Lung (tissue), 12 donors: ENCODE measurements around the gene BCOR. TPM values are rescaled to one million over a fixed set of nuclear protein-coding genes. Genes with fewer than 3 reads are reported as not detected.
A peak's percentile ranks its signal among the peaks of the same experiment; 100 is the strongest.

ENCODE experiments used
- ATAC-seq: fragments of 200-7000 bp; cut with Tn5 transposase; one replicate; pipeline ENCODE4 v1.9.1; 2020; ENCODE audit warnings: moderate number of reproducible peaks; ENCODE audit not compliant: insufficient read depth, low FRiP score
- DNase-seq, 3 donors: peaks; one replicate each; pipeline ENCODE4 v3.0.0-alpha.2; 2013 to 2017
- H3K27ac ChIP-seq, 2 donors: one replicate each; pipeline ENCODE4 v1.5.1; 2013; ENCODE audit warnings: mild to moderate bottlenecking in 2 of 2, moderate library complexity in 2 of 2, control low read depth in 1 of 2, inconsistent platforms in 1 of 2, low read depth in 1 of 2, low read length in 1 of 2
- H3K27me3 ChIP-seq, 3 donors: one replicate each; pipeline ENCODE4 v1.5.1; 2013; ENCODE audit warnings: low read length in 2 of 3; ENCODE audit not compliant: control insufficient read depth in 3 of 3, insufficient read depth in 3 of 3
- H3K36me3 ChIP-seq, 4 donors: one replicate each; pipeline ENCODE4 v1.5.1; 2013; ENCODE audit warnings: low read length in 4 of 4, mild to moderate bottlenecking in 1 of 4, moderate library complexity in 1 of 4; ENCODE audit not compliant: control insufficient read depth in 4 of 4, insufficient read depth in 4 of 4
- H3K4me1 ChIP-seq, 5 donors: one replicate each; pipeline ENCODE4 v1.5.1; 2013; ENCODE audit warnings: low read length in 5 of 5, mild to moderate bottlenecking in 2 of 5, moderate library complexity in 1 of 5; ENCODE audit not compliant: control insufficient read depth in 5 of 5, insufficient read depth in 5 of 5
- H3K4me3 ChIP-seq: one replicate; pipeline ENCODE4 v1.5.1; 2013; ENCODE audit warnings: mild to moderate bottlenecking, control low read depth, moderate library complexity
- H3K9ac ChIP-seq, 2 donors: one replicate each; pipeline ENCODE4 v1.5.1; 2013; ENCODE audit warnings: low read length in 2 of 2, control low read depth in 1 of 2; ENCODE audit not compliant: insufficient read depth in 1 of 2
- H3K9me3 ChIP-seq, 4 donors: one replicate each; pipeline ENCODE4 v1.5.1; 2013; ENCODE audit warnings: low read length in 3 of 4, mild to moderate bottlenecking in 1 of 4, moderate library complexity in 1 of 4; ENCODE audit not compliant: control insufficient read depth in 4 of 4, insufficient read depth in 3 of 4
- CTCF ChIP-seq: IDR thresholded peaks from 2 replicates; pipeline ENCODE4 v1.5.1; 2012; ENCODE audit warnings: mild to moderate bottlenecking; ENCODE audit errors: control extremely low read depth, extremely low read depth
- WGBS, 2 donors: extraction: QIAGEN DNeasy Blood & Tissue Kit; methylation state at CpG; one replicate each; pipeline ENCODE4 v1.1.7; 2013; 5-methylcytosine and 5-hydroxymethylcytosine counted together
- polyA plus RNA-seq, 2 donors: library from polyadenylated mRNA; stranded (reverse); fragments of 200-250 nt; gene quantifications; one replicate each; pipeline ENCODE4 v1.2.1, GENCODE V29; 2013
- total RNA-seq, 2 donors: library from RNA; depleted of rRNA in 1 of 2; stranded (reverse); fragments of >200 nt in 1 of 2; gene quantifications; one replicate each; pipeline ENCODE4 v1.2.1, GENCODE V29; 2014 to 2021
- donor health status: control.
- donor health status: control.
- donor health status: Bipolar disorder and iron deficiency.
- donor health status: healthy.
- donor health status: DM: yes; HTN: yes; CAD: no.

The BCOR gene
- total and polyA plus RNA-seq, 4 donors: 10.8 to 67.2 (median 15.9) TPM

GRCh38 chrX:40003428-40004245 lies 94.1 kb downstream of the BCOR start:
- 45 to 65% methylated on average over 8 of the region's 8 CpGs for WGBS, 2 donors
- no peak overlapping the region for H3K27ac ChIP-seq
- ATAC-seq (no peak), DNase-seq (peak; percentile 39 to 75 (median 72))
- H3K9me3 ChIP-seq: peaks cover 0 to 3% (median 0%) of the 10 kb centered on the region in 4 donors
- peaks cover 0 to 30% (median 0%) of the 10 kb centered on the region in 5 donors for H3K4me1 ChIP-seq
- H3K36me3 ChIP-seq: no peaks in the 10 kb centered on the region
- no peak overlapping the region for H3K9ac ChIP-seq
- H3K4me3 ChIP-seq: no peak overlapping the region
- peaks cover 10 to 19% (median 17%) of the 10 kb centered on the region in 3 donors for H3K27me3 ChIP-seq
- TF ChIP-seq CTCF: no peak

GRCh38 chrX:40003071-40003427 lies 94.7 kb downstream of the BCOR start:
- ATAC-seq: no peak
- no peaks in the 10 kb centered on the region for H3K36me3 ChIP-seq
- H3K27me3 ChIP-seq: peaks cover 7 to 19% (median 17%) of the 10 kb centered on the region in 3 donors
- no peak for DNase-seq
- H3K9ac ChIP-seq: no peak overlapping the region
- H3K27ac ChIP-seq: no peak overlapping the region
- 80 to 86% methylated on average over 4 of the region's 4 CpGs for WGBS, 2 donors
- H3K4me3 ChIP-seq: no peak overlapping the region
- peaks cover 0 to 28% (median 0%) of the 10 kb centered on the region in 5 donors for H3K4me1 ChIP-seq
- peaks cover 0 to 3% (median 0%) of the 10 kb centered on the region in 4 donors for H3K9me3 ChIP-seq
- no peak for TF ChIP-seq CTCF
